Prostate gland (tissue), 2 donors: ENCODE results near the gene ENPP7.

ENCODE experiments used
- CTCF ChIP-seq, 4 experiments: fragments of 200-600 bp in 2 of 4; fragments of 450-650 bp in 2 of 4; sonication (generic) in 2 of 4; IDR thresholded peaks; 1 replicate in 3 of 4; 2 replicates in 1 of 4; pipeline ENCODE4 v1.5.1; 2016 to 2019; ENCODE audit warnings: antibody characterized with exemption in 4 of 4, mild to moderate bottlenecking in 2 of 4, moderate library complexity in 2 of 4
- POLR2AphosphoS5 ChIP-seq: sonication (generic); formaldehyde crosslinking; IDR thresholded peaks from one replicate; pipeline ENCODE4 v1.6.1; 2017; ENCODE audit warnings: antibody characterized with exemption

GRCh38 chr17:79765708-79766107 lies 35.0 kb downstream of the ENPP7 start:
- TF ChIP-seq CTCF (IDR thresholded peaks at IDR 0.05): no peak
- TF ChIP-seq POLR2AphosphoS5: no peak
